ENCODE measurements around the gene TMEM50A. TPM values are rescaled to one million over a fixed set of nuclear protein-coding genes. Genes with fewer than 3 reads are reported as not detected.
"Not testable (repeated sequence)": the region's sequence is repeated elsewhere in the genome, so short reads cannot be mapped to it uniquely, and the experiment has no call there.

Gene TMEM50A
- polyA plus RNA-seq, 10 donors, result 59.1 to 78.3 (median 66.4) TPM

- DNase-seq, result not testable (repeated sequence)
These were observed 9.3 kb upstream of the TMEM50A start for GRCh38 chr1:25328791-25329185.

DNA sequence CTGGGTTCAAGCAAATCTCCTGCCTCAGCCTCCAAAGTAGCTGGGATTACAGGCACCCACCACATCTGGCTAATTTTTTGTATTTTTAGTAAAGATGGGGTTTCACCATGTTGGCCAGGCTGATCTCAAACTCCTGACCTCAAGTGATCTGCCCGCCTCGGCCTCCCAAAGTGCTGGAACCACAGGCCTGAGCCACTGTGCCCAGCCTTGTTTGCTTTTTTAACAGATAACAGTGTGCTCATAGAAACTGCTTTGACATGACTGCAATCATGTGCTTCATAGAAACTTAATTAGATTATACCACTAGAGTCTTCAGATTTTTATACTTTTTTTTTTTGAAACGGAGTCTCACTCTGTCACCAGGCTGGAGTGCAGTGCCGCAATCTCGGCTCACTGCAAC, 8.8 kb upstream of the TMEM50A start:
- not testable (repeated sequence) for DNase-seq

- peak in 1 of 3 donors; percentile 36 for DNase-seq
These were observed 8.2 kb upstream of the TMEM50A start for GRCh38 chr1:25329950-25330349.

DNA sequence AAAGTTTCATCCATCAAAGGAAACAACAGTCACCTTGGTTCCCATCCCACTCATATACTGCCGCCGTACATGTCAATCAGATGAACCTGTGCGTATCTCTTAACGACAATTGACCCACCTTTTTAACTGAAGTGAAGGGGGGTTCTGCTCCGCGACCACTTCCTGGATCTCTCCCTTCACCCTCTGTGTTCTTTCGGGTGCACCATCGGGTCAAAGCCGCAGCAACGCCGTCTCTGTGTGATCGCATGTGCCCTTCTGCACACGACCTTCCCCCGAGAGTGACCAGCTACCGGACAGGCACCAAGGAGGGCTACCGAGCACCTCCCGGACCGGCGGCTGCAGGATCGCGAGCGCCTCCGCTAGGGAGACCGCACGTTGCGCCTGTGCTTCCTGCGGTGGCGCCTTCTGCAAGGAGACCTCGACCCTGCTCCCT, 1.2 kb upstream of the TMEM50A start:
- DNase-seq, result peak in 1 of 3 donors; percentile 29

DNA sequence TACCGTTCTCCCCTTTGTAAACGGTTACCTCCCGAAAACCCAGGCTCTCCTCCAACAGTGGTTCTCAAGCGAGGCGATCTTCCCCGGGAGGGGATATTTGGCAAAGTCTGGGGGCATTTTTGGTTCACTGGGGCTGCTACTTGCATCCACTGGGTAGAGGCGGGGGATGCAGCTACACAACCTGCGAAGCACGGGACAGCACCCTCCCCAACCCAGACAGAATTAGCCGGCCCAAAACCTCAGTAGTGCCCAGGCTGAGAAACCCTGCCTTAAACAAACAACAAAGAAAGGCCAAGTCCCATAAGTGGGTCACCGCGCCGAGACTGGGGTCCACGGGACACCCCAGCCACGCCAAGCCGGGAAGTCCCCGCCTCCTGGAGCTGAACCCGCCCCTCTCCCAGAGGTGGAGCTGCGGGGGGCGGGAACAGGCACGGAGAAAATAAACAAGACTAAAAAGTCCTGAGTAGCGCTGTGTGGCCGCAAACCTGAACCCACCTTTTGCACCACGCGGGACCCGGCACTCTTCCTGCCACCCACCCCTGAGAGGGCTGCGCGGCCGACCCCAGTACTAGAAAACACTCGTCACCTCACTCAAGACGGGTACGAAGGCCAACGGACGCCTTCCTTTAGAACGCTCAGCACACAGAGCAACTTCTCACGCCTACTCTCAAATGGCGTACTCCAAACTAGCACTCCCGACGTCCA, 499 bp upstream of the TMEM50A start:
- DNase-seq, result peak in 1 of 3 donors; percentile 67

- peak in 1 of 3 donors; percentile 16 for DNase-seq
These were observed 852 bp downstream of the TMEM50A start for GRCh38 chr1:25338986-25339385.

GRCh38 chr1:25341746-25342145, 3.6 kb downstream of the TMEM50A start:
- no peak for DNase-seq

- no peak for DNase-seq
These were observed 4.7 kb downstream of the TMEM50A start for GRCh38 chr1:25342846-25343245.

- DNase-seq, result peak in 1 of 3 donors; percentile 72
These were observed 5.7 kb downstream of the TMEM50A start for GRCh38 chr1:25343872-25344271.

DNA sequence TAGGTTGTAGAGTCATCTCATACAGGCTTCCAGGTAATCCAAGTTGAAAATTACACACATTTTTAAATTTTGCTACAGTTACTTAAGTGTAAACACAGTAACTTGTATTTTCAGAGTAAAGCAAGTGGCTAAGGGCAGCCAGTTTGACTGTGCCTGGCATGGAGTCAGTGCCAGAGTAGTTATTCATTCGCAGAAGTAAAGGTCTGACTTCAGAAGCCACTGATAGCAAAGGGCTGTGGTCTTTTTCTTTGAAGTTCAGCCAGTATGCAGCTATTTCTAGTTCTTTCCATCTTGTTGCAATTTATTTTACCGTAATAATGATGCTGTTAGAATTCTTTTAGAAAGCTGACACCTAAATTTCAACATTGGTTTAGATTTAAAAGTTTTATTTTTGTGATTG, 9.4 kb downstream of the TMEM50A start:
- DNase-seq, result no peak

GRCh38 chr1:25349606-25350005, 11.5 kb downstream of the TMEM50A start:
- no peak for DNase-seq

- no peak for DNase-seq
These were observed 17.8 kb downstream of the TMEM50A start for GRCh38 chr1:25355841-25356395.

GRCh38 chr1:25356441-25356840, 18.3 kb downstream of the TMEM50A start:
- no peak for DNase-seq

DNA sequence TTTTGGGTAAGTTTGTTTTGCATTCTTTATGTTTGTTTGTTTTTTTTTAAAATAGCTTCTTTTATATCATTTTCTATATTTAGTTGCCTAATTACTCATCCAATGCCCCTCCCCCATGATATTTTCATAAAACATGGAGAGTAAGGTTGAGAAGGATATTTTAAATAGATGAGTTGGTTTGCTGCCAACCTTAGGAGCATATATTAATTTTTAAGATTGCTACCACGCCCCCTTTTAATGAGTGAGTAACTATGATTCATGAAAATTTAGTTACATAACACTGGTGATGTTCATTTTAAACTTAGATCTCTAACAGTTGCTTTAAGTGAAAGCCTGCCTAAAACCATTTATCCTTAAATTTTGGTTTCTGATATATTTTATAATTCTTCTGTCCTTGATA, 18.7 kb downstream of the TMEM50A start:
- DNase-seq, result peak in 1 of 3 donors; percentile 12

- peak in 1 of 3 donors; percentile 49 for DNase-seq
These were observed 22.8 kb downstream of the TMEM50A start for GRCh38 chr1:25360596-25361581.

- no peak for DNase-seq
These were observed 23.8 kb downstream of the TMEM50A start for GRCh38 chr1:25361901-25362300.

DNA sequence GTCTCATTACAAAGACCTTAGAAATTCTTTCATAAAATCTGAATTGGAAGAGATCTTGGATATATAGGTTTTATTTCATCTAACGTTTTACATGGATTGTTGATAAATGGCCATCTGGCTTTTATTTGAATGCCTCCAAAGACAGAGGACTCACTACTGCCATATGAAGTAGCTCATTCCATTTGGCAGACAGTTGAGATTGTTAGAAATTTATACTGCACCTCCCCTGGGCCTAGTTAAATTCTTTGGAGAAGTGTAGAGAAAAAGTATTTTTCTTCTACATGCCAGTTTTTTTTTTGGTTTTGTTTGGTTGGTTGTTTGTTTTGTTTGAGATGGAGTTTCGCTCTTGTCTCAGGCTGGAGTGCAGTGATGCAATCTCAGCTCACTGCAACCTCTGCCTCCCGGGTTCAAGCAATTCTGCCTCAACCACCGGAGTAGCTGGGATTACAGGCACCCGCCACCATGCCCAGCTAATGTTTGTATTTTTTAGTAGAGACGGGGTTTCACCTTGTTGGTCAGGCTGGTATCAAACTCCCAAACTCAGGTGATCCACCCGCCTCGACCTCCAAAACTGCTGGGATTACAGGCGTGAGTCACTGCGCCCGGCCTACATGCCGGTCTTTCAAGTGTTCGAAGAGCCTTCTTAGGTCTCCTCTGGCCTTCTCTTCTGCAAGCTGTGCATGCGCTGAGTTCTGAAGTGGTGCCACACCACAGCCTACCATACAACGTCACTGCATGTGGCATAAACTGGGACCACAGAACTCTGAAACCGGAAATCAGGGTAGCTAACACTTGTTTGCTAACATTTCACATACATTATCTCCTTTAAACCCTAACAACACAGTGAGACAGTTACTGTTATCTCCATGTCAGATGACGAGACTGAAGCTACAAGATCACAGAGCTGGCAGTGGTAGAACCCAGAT, 24.8 kb downstream of the TMEM50A start:
- not testable (repeated sequence) for DNase-seq

DNA sequence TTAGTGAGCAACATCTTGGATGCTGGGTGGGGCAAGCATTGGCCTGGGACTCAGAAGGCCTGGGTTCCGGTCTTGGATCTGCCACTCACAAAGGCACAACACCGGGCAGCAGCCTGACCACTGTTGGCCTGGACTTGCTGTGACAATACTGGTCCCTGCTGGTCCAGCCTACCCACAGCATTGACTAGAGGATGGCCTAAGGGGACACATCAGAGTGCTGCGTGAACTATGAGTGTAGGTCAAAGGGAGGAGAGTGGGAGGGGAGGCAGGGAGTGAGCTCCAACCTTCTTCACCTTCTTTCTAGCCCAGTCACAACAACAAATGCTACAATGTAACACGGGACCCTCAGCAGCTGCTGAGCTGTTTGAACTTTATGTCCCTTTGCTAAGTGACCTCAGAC, 31.1 kb downstream of the TMEM50A start:
- no peak for DNase-seq

- DNase-seq, result not testable (repeated sequence)
These were observed 31.6 kb downstream of the TMEM50A start for GRCh38 chr1:25369691-25370271.

GRCh38 chr1:25371757-25372156, 33.6 kb downstream of the TMEM50A start:
- peak in 1 of 3 donors; percentile 84 for DNase-seq

GRCh38 chr1:25378367-25378766, 40.2 kb downstream of the TMEM50A start:
- DNase-seq, result not testable (repeated sequence)
